Measurements from ENCODE around the gene PGC.

The PGC gene

DNA sequence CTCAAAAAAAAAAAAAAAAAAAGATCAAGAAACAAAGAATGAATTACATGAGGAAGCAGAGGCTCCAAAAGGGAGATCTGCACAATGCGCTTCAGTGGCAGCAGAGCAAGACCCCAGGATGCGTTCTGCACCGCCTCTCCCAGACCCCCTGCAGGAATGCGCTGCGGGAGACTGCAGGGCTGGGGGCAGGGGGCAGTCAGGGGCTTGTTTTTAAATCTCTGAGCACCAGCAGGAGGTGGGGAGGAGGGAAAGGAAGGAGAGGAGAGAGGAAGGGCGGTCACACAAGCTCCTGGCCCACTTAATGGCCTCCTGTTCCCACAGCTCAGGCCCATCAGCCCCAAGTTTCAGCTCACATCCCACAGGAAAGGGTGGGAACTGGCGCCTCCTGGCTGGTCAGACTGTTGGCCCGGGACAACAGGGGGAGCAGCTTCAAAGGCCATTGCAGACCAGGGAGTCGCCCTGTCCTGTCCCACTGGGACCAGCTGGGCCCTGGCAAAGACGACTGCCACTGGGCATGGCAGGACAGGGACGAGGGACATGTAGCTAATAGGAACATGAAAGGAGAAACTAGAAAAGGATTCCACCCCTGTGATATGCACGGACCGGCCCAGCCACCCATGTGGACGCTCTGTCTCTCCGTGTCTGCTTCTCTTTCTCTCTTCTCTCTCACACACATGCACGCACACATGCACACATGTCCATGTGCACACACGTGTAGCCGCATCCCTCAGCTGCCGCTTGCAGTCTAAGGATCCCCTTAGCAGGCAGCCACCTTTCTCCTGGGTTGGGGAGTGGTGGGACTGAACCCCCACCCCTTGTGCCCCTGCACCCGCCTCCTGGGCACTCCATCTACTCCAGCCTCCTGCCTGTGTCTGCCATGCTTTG is 46.5 kb downstream of the PGC start:
- POLR2A ChIA-PET = no interaction called here
- TF ChIP-seq, protein P1, sequence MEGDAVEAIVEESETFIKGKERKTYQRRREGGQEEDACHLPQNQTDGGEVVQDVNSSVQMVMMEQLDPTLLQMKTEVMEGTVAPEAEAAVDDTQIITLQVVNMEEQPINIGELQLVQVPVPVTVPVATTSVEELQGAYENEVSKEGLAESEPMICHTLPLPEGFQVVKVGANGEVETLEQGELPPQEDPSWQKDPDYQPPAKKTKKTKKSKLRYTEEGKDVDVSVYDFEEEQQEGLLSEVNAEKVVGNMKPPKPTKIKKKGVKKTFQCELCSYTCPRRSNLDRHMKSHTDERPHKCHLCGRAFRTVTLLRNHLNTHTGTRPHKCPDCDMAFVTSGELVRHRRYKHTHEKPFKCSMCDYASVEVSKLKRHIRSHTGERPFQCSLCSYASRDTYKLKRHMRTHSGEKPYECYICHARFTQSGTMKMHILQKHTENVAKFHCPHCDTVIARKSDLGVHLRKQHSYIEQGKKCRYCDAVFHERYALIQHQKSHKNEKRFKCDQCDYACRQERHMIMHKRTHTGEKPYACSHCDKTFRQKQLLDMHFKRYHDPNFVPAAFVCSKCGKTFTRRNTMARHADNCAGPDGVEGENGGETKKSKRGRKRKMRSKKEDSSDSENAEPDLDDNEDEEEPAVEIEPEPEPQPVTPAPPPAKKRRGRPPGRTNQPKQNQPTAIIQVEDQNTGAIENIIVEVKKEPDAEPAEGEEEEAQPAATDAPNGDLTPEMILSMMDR (IDR thresholded peaks at IDR 0.05; ENCODE audit: control extremely low read depth, extremely low read depth, low read depth, missing control alignments) = no peak
- DNase-seq (ENCODE audit: extremely low spot score) = no peak
- CTCF ChIA-PET = interaction anchor here (1.0 to 12.2 kb wide), 4 partner anchors 15 to 98 kb away, joined by 3 to 264 read pairs (median 6); partner anchors contain the start of gene TFEB

DNA sequence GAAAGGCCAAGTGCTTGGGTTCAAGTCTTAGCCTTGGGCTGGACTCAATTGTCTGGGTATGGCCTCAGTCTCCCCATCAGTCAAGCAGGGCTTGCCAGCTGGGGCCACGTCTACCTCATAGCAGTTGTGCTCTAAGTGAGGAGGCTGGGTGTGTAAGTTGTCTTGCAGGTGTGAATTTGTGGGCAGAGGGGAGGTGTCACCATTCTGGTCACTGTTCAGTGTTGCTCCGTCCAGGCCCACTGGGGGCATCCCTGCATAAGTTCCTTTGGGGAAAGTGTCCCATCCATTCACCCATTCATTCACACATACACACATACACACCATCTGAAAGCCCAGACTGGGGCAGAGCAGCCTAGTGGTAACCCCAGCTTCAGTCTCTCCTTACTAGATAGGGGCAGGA is 48.1 kb downstream of the PGC start:
- CTCF ChIA-PET = interaction anchor here (1.0 to 12.2 kb wide), 5 partner anchors 14 to 332 kb away, joined by 3 to 264 read pairs (median 6); partner anchors contain the start of genes TFEB and TOMM6
- TF ChIP-seq, protein P1 (IDR thresholded peaks at IDR 0.05; ENCODE audit: control extremely low read depth, extremely low read depth, low read depth, missing control alignments) = no peak
- no peak for DNase-seq (ENCODE audit: extremely low spot score)
- POLR2A ChIA-PET = no interaction called here

DNA sequence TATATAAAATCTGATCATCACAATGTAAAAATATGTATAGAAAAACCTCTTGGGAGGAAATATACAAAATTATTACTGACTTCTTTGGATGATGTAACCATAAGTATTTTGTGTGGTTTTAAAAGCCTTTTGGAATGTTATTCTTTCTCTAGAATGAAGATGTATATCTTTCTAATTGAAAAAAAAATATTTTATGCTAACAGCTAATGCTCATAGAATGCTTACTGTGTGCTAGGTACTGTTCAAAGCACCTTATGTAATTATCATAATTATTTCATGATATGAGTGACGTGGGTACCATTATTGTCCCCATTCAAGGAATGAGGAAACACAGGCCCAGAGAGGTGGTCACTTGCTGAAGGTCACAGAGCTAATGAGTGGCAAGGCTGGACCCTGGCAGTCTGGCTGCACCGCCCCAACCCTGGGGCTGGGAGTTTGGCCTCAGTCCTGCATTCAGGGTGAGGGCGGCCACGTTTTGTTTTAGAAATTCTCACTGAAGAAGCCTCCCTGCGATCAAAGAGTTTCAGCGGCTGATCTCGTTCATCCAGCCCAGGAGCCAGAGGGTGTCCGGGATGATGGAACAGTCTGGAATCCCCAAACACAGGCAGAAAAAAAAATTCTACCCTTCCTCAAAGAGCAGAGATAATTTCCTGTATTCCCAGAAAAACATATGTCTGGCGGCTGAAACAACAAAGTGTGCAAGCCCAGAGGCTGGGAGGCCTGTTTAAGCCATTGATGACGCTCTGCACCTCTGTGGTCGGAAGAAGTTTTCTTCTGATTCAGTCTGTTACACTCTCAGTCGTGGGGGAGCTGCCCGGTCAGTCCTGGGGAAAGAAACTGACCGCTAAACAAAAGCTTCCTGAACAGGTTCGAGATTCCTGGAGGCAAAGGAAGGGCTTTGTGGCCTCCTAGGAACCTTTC is 49.1 kb downstream of the PGC start:
- ChIA-PET CTCF (interaction anchor here (0.9 to 1.5 kb wide), 3 partner anchors 11 to 90 kb away, joined by 3 to 6 read pairs (median 3); partner anchors contain the start of gene TOMM6), POLR2A (no interaction called here)
- DNase-seq (ENCODE audit: extremely low spot score) = no peak
- TF ChIP-seq, protein P1 (IDR thresholded peaks at IDR 0.05; ENCODE audit: control extremely low read depth, extremely low read depth, low read depth, missing control alignments) = no peak

DNA sequence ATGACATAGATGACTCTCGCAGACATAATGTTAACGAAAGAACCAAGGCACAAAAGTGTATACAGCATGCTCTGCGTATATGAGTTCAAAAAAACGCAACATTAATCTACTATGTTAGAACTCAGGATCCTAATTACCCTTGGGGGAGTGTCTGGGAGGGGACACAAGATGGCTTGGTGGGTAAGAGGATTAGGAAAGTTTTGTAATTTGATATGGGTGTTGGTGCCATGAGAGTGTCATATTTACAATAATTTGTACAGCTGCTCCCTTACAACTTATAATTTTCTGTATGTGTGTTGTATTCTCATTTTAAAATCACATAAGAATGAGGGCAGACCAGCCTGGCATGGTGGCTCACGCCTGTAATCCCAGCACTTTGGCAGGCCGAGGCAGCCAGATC is 50.4 kb downstream of the PGC start:
- ChIA-PET POLR2A (no interaction called here), CTCF (interaction anchor here (6.3 kb wide), 1 partner anchor 12 kb away, joined by 58 read pairs; no protein-coding TSS in a partner anchor)
- TF ChIP-seq, protein P1 (IDR thresholded peaks at IDR 0.05; ENCODE audit: control extremely low read depth, extremely low read depth, low read depth, missing control alignments) = no peak
- DNase-seq (ENCODE audit: extremely low spot score) = no peak

DNA sequence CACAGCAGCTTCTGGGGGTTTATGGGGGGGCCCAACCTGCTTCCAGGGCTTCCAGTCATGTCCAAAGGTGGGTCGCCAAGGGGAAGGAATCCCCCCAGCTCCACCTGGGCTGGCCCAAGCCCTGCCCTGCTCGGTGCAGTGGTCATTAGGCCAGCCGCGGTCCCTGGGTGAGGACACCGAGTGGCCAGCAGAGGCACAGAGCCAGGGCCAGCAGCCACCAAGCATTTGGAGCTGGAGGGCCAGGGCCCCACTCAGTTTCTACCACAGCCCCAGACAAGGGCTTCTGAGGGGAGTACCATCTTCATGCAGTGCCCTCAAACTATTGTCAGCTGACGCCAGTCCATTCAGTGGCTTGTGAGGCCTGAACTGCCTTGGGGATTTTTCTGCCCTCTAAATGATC is 51.4 kb downstream of the PGC start:
- POLR2A ChIA-PET = interaction anchor here (0.6 kb wide), 1 partner anchor 596 kb away, joined by 3 read pairs; no protein-coding TSS in a partner anchor
- TF ChIP-seq, protein P1 (IDR thresholded peaks at IDR 0.05; ENCODE audit: control extremely low read depth, extremely low read depth, low read depth, missing control alignments) = no peak
- CTCF ChIA-PET = interaction anchor here (1.1 to 6.3 kb wide), 5 partner anchors 9 to 107 kb away, joined by 3 to 58 read pairs (median 6); no protein-coding TSS in a partner anchor
- DNase-seq (ENCODE audit: extremely low spot score) = no peak
